OCI-LY7 (cell line): Measurements from ENCODE around the gene NINL. TPM values are rescaled to one million over a fixed set of nuclear protein-coding genes. Genes with fewer than 3 reads are reported as not detected.

Source experiments
- BruUV-seq: library from RNA; stranded (reverse); fragments of 400-500 nt; replicated peaks from 2 replicates; lab custom pipeline; 2021; lab: Mats Ljungman, UMichigan
- CTCF ChIA-PET: fragments of 300-600 bp; sonication (Branson Sonifier 250); formaldehyde crosslinking; loops from one replicate; lab custom pipeline; 2022; ENCODE audit warnings: antibody characterized with exemption; ENCODE audit not compliant: unreplicated experiment; lab: Charles Lee
- POLR2A ChIA-PET: fragments of 300-600 bp; sonication (Branson Sonifier 250); formaldehyde crosslinking; loops from one replicate; lab custom pipeline; 2022; ENCODE audit warnings: antibody characterized with exemption; lab: Charles Lee
- DNase-seq: peaks from one replicate; pipeline ENCODE4 v3.0.0-alpha.2; 2015; ENCODE audit warnings: low spot score
- H2AFZ ChIP-seq: fragments of 200-600 bp; sonication (generic), shearing (Covaris generic); 2 replicates; pipeline ENCODE4 v1.6.1; 2014; ENCODE audit warnings: mild to moderate bottlenecking, antibody characterized with exemption, low read length, moderate library complexity
- H3K27ac ChIP-seq: fragments of 200-600 bp; sonication (generic); 2 replicates; pipeline ENCODE4 v1.5.1; 2014; ENCODE audit warnings: mixed run types, low read depth, mild to moderate bottlenecking, moderate library complexity, low read length, inconsistent platforms; ENCODE audit not compliant: poor library complexity, severe bottlenecking
- H3K36me3 ChIP-seq: fragments of 200-600 bp; sonication (generic); 2 replicates; pipeline ENCODE4 v1.6.1; 2014; ENCODE audit warnings: mild to moderate bottlenecking, antibody characterized with exemption, low read length, moderate library complexity, mixed read lengths; ENCODE audit not compliant: insufficient read depth
- H3K4me1 ChIP-seq: fragments of 200-600 bp; sonication (generic); 2 replicates; pipeline ENCODE4 v1.5.1; 2014; ENCODE audit warnings: mild to moderate bottlenecking, low read length; ENCODE audit not compliant: insufficient read depth, poor library complexity, severe bottlenecking
- H3K4me2 ChIP-seq: fragments of 200-600 bp; sonication (generic); 2 replicates; pipeline ENCODE4 v1.6.1; 2014; ENCODE audit warnings: mild to moderate bottlenecking, low read length
- H3K4me3 ChIP-seq: fragments of 200-600 bp; sonication (generic); 2 replicates; pipeline ENCODE4 v1.5.1; 2014; ENCODE audit warnings: mild to moderate bottlenecking, low read depth, low read length; ENCODE audit not compliant: poor library complexity, severe bottlenecking
- H3K79me2 ChIP-seq: fragments of 200-600 bp; sonication (generic); 2 replicates; pipeline ENCODE4 v1.6.1; 2016; ENCODE audit warnings: low read depth, mild to moderate bottlenecking, low read length, moderate library complexity, mixed read lengths; ENCODE audit not compliant: insufficient read depth
- H3K9me2 ChIP-seq: fragments of 200-600 bp; sonication (generic); 2 replicates; pipeline ENCODE4 v1.6.1; 2016; ENCODE audit warnings: mild to moderate bottlenecking, low read length, mixed read lengths; ENCODE audit not compliant: insufficient read depth
- H3K9me3 ChIP-seq: fragments of 200-600 bp; sonication (generic); 2 replicates; pipeline ENCODE4 v1.6.1; 2014; ENCODE audit warnings: mild to moderate bottlenecking, mixed run types, low read length, mixed read lengths
- H4K20me1 ChIP-seq: fragments of 200-600 bp; sonication (generic); 2 replicates; pipeline ENCODE4 v1.6.1; 2014; ENCODE audit warnings: mild to moderate bottlenecking, antibody characterized with exemption, low read length, moderate library complexity, mixed read lengths; ENCODE audit not compliant: insufficient read depth
- EZH2phosphoT487 ChIP-seq: fragments of 200-600 bp; sonication (generic); IDR thresholded peaks from 2 replicates; pipeline ENCODE4 v1.6.1; 2018; ENCODE audit warnings: low read depth, borderline replicate concordance, mild to moderate bottlenecking, mixed run types, antibody characterized with exemption, low read length, moderate library complexity, mixed read lengths
- intact Hi-C: fragments of 100-400 bp; cut with micrococcal nuclease; formaldehyde crosslinking; loops from one replicate; pipeline ENCODE4 v1.10.0; 2022; ENCODE audit not compliant: unreplicated experiment
- total RNA-seq, 2 experiments: library from RNA; depleted of rRNA in 1 of 2; stranded (reverse); fragments of >200 nt in 1 of 2; shearing (Covaris generic) in 1 of 2; gene quantifications; 2 replicates each; pipeline ENCODE4 v1.2.3, GENCODE V29; 2014 to 2022
- TF ChIP-seq, protein P1 (sequence below): fragments of 200-600 bp; sonication (generic); conservative IDR thresholded peaks from 2 replicates; pipeline ENCODE4 v1.5.1; 2014; ENCODE audit warnings: mild to moderate bottlenecking, antibody characterized with exemption, low read length, moderate library complexity, mixed read lengths

NINL gene
- total RNA-seq, 2 experiments from 2014 or later, result 0.06 to 0.55 TPM

DNA sequence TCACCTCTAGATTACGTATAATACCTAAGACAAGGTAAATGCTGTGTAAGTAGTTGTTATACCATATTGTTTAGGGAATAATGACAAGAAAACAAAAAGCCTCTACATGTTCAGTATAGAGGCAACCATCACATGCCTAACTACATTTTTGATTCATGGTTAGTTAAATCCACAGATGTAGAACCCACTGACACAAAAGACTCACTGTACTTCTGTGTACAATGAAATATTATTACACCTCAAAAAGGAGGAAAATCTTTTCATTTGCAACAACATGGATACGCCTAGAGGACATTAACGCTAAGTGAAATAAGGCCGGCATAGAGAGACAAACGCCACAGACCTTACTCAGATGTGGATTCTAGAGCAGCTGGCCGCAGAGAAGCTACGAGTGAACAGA is 50.5 kb downstream of the NINL start:
- no peak overlapping the region for H3K4me2 ChIP-seq
- no peak overlapping the region for H2AFZ ChIP-seq
- H3K9me2 ChIP-seq, result no peaks in the 10 kb centered on the region
- no peak for TF ChIP-seq EZH2phosphoT487
- TF ChIP-seq, protein P1, sequence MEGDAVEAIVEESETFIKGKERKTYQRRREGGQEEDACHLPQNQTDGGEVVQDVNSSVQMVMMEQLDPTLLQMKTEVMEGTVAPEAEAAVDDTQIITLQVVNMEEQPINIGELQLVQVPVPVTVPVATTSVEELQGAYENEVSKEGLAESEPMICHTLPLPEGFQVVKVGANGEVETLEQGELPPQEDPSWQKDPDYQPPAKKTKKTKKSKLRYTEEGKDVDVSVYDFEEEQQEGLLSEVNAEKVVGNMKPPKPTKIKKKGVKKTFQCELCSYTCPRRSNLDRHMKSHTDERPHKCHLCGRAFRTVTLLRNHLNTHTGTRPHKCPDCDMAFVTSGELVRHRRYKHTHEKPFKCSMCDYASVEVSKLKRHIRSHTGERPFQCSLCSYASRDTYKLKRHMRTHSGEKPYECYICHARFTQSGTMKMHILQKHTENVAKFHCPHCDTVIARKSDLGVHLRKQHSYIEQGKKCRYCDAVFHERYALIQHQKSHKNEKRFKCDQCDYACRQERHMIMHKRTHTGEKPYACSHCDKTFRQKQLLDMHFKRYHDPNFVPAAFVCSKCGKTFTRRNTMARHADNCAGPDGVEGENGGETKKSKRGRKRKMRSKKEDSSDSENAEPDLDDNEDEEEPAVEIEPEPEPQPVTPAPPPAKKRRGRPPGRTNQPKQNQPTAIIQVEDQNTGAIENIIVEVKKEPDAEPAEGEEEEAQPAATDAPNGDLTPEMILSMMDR, result no peak
- no peak overlapping the region for H3K27ac ChIP-seq
- H3K79me2 ChIP-seq, result no peaks in the 10 kb centered on the region
- no TSS peak for BruUV-seq
- intact Hi-C loops, result no loop called here
- no peak overlapping the region for H3K4me3 ChIP-seq
- H3K36me3 ChIP-seq, result no peaks in the 10 kb centered on the region
- no peak for DNase-seq
- no peaks in the 10 kb centered on the region for H4K20me1 ChIP-seq
- no peaks in the 10 kb centered on the region for H3K4me1 ChIP-seq
- ChIA-PET CTCF (no interaction called here), POLR2A (no interaction called here)
- no peaks in the 10 kb centered on the region for H3K9me3 ChIP-seq

DNA sequence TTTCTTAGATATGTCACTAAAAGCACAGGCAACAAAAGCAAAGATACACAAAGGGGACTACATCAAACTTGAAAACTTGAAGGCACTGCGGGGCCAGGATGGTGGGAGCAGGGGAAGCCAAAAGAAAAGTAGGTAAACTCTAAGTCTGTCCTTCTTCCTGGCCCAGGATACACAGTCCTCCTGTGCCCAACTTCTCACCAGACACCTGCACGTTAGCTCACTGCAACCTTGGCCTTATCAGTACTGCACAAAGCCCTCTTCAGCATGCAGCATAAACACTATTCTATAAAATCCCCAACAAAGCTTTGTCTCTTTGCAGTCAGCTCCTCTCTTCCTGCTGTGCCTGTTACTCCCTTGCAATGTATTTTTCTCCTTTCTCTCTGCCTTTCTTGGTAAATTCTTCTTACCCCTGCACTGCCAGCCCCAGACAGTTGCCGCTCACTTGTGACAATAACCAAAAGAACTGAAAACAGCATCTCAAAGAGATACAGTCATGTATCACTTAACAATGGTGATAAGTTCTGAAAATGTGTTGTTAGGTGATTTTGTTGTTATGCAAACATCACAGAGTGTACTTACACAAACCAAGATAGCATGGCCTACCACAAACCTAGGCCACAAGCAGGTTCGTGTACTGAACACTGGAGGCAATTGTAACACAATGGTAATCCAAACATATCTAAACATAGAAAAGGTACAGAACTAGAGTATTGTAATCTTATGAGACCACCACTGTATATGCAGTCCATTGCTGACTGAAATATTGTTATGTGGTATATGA is 51.2 kb downstream of the NINL start:
- Histone ChIP-seq H3K9me2 (no peaks in the 10 kb centered on the region), H2AFZ (no peak overlapping the region), H3K4me3 (no peak overlapping the region), H3K79me2 (no peaks in the 10 kb centered on the region), H3K36me3 (no peaks in the 10 kb centered on the region), H4K20me1 (no peaks in the 10 kb centered on the region), H3K4me2 (no peak overlapping the region), H3K4me1 (no peaks in the 10 kb centered on the region), H3K9me3 (no peaks in the 10 kb centered on the region), H3K27ac (no peak overlapping the region)
- ChIA-PET CTCF (no interaction called here), POLR2A (no interaction called here)
- intact Hi-C loops, result no loop called here
- no TSS peak for BruUV-seq
- TF ChIP-seq, protein P1, result no peak
- no peak for TF ChIP-seq EZH2phosphoT487
- DNase-seq, result no peak

DNA sequence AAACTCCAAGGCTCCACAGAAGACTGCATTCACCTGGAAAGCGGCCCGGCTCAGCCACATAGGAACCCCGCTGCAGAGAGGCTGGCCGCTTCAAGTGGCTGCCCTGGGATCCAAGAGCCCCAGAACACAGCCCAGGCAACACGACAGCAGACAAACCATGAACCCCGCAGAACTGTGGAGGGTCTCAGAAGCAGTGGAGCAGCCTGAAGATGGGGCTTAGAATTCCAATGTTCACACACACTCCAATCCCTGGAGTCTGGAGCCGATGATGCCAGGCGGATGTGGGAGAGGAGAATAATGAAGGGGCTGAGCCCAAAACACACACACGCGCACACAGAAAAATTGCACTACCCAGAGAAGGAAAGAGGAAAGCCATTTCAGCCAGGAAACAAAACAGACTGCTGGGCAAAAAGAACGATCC is 52.4 kb downstream of the NINL start:
- H3K4me2 ChIP-seq, result no peak overlapping the region
- ChIA-PET CTCF (no interaction called here), POLR2A (no interaction called here)
- H4K20me1 ChIP-seq, result no peaks in the 10 kb centered on the region
- no peaks in the 10 kb centered on the region for H3K79me2 ChIP-seq
- no peak for TF ChIP-seq EZH2phosphoT487
- TF ChIP-seq, protein P1, result no peak
- intact Hi-C loops, result no loop called here
- H3K27ac ChIP-seq, result no peak overlapping the region
- BruUV-seq, result no TSS peak
- DNase-seq, result no peak
- H3K4me3 ChIP-seq, result no peak overlapping the region
- H3K36me3 ChIP-seq, result no peaks in the 10 kb centered on the region
- no peak overlapping the region for H2AFZ ChIP-seq
- no peaks in the 10 kb centered on the region for H3K4me1 ChIP-seq
- no peaks in the 10 kb centered on the region for H3K9me3 ChIP-seq
- H3K9me2 ChIP-seq, result no peaks in the 10 kb centered on the region
